MM.1S (cell line): Measurements from ENCODE around the gene TBL1XR1.

Experiments
- DNase-seq: peaks from one replicate; pipeline ENCODE4 v3.0.0-alpha.2; 2015
- H2AFZ ChIP-seq: fragments of 300-600 bp; sonication (generic); 2 replicates; pipeline ENCODE4 v1.6.0; 2016; ENCODE audit warnings: antibody characterized with exemption, low read length
- H3F3A ChIP-seq: fragments of 300-600 bp; sonication (generic); 2 replicates; pipeline ENCODE4 v1.6.1; 2016; ENCODE audit warnings: mild to moderate bottlenecking, antibody characterized with exemption, low read length, moderate library complexity, mixed read lengths; ENCODE audit not compliant: insufficient read depth
- H3K27ac ChIP-seq: fragments of 300-600 bp; sonication (generic); 2 replicates; pipeline ENCODE4 v1.5.1; 2016; ENCODE audit warnings: mild to moderate bottlenecking, low read length
- H3K27me3 ChIP-seq: fragments of 300-600 bp; sonication (generic); replicated peaks from 2 replicates; pipeline ENCODE4 v1.6.0; 2016; ENCODE audit warnings: low read length; ENCODE audit not compliant: insufficient read depth
- H3K36me3 ChIP-seq: fragments of 300-600 bp; sonication (generic); replicated peaks from 2 replicates; pipeline ENCODE4 v1.6.1; 2016; ENCODE audit warnings: mild to moderate bottlenecking, low read length, mixed read lengths; ENCODE audit not compliant: insufficient read depth
- H3K4me1 ChIP-seq: fragments of 300-600 bp; sonication (generic); 2 replicates; pipeline ENCODE4 v1.6.1; 2016; ENCODE audit warnings: low read length, mixed read lengths
- H3K4me2 ChIP-seq: fragments of 300-600 bp; sonication (generic); 2 replicates; pipeline ENCODE4 v1.6.0; 2016; ENCODE audit warnings: low read depth, low read length
- H3K4me3 ChIP-seq: fragments of 300-600 bp; sonication (generic); 2 replicates; pipeline ENCODE4 v1.5.1; 2016; ENCODE audit warnings: low read length, mixed read lengths
- H3K79me2 ChIP-seq: fragments of 300-600 bp; sonication (generic); 2 replicates; pipeline ENCODE4 v1.6.1; 2016; ENCODE audit warnings: mixed run types, low read length, mixed read lengths
- H3K9ac ChIP-seq: fragments of 300-600 bp; sonication (generic); 2 replicates; pipeline ENCODE4 v1.6.1; 2016; ENCODE audit warnings: low read length, mixed read lengths
- H3K9me2 ChIP-seq: fragments of 300-600 bp; sonication (generic); replicated peaks from 2 replicates; pipeline ENCODE4 v1.6.1; 2016; ENCODE audit warnings: mild to moderate bottlenecking, low read length, mixed read lengths; ENCODE audit not compliant: insufficient read depth
- H3K9me3 ChIP-seq: fragments of 300-600 bp; sonication (generic); replicated peaks from 2 replicates; pipeline ENCODE4 v1.6.1; 2016; ENCODE audit warnings: mild to moderate bottlenecking, low read length, mixed read lengths; ENCODE audit not compliant: insufficient read depth
- H4K20me1 ChIP-seq: fragments of 300-600 bp; sonication (generic); 2 replicates; pipeline ENCODE4 v1.6.1; 2016; ENCODE audit warnings: mild to moderate bottlenecking, low read length, moderate library complexity, mixed read lengths; ENCODE audit not compliant: insufficient read depth
- EZH2 ChIP-seq: fragments of 300-600 bp; sonication (generic); optimal IDR thresholded peaks from 2 replicates; pipeline ENCODE3; 2017; ENCODE audit warnings: low read depth, mild to moderate bottlenecking, antibody characterized with exemption, low read length, mixed read lengths
- EZH2phosphoT487 ChIP-seq: fragments of 300-600 bp; sonication (generic); IDR thresholded peaks from 2 replicates; pipeline ENCODE4 v1.6.1; 2018; ENCODE audit warnings: antibody characterized with exemption, low read length
- TF ChIP-seq, protein P1 (sequence below): fragments of 300-600 bp; sonication (generic); IDR thresholded peaks from 2 replicates; pipeline ENCODE4 v1.5.1; 2016; ENCODE audit warnings: antibody characterized with exemption, low read length, mixed read lengths

TBL1XR1 gene

DNA sequence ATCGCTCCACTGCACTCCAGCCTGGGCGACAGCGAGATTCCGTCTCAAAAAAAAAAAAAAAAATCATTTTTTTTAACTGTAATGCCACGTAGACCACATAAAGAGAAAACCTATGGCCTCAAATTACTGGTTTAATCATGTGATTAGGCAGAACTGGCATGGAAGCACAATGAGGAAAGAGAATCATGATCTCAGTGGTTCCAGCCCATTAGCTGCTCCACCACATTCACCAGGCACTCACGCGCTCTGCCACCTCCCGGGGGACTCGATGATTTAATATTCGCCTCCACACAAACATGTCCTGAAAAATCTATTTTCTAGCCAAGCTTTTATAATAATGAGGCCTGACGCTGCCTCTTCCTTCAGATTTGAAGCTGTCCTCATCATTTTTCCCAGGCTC lies 204.7 kb downstream of the TBL1XR1 start:
- DNase-seq: no peak
- H3K9ac ChIP-seq: no peak overlapping the region
- H3K36me3 ChIP-seq: no peaks in the 10 kb centered on the region
- H4K20me1 ChIP-seq: no peaks in the 10 kb centered on the region
- no peaks in the 10 kb centered on the region for H3K9me3 ChIP-seq
- no peaks in the 10 kb centered on the region for H3K27me3 ChIP-seq
- no peaks in the 10 kb centered on the region; the same call in 1 of the 2 replicates for H3F3A ChIP-seq
- no peaks in the 10 kb centered on the region for H3K4me1 ChIP-seq
- no peak overlapping the region for H3K27ac ChIP-seq
- H3K4me3 ChIP-seq: no peak overlapping the region
- TF ChIP-seq, protein P1, sequence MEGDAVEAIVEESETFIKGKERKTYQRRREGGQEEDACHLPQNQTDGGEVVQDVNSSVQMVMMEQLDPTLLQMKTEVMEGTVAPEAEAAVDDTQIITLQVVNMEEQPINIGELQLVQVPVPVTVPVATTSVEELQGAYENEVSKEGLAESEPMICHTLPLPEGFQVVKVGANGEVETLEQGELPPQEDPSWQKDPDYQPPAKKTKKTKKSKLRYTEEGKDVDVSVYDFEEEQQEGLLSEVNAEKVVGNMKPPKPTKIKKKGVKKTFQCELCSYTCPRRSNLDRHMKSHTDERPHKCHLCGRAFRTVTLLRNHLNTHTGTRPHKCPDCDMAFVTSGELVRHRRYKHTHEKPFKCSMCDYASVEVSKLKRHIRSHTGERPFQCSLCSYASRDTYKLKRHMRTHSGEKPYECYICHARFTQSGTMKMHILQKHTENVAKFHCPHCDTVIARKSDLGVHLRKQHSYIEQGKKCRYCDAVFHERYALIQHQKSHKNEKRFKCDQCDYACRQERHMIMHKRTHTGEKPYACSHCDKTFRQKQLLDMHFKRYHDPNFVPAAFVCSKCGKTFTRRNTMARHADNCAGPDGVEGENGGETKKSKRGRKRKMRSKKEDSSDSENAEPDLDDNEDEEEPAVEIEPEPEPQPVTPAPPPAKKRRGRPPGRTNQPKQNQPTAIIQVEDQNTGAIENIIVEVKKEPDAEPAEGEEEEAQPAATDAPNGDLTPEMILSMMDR: no peak
- no peak for TF ChIP-seq EZH2
- TF ChIP-seq EZH2phosphoT487: no peak
- H2AFZ ChIP-seq: no peak overlapping the region
- no peaks in the 10 kb centered on the region for H3K79me2 ChIP-seq
- H3K4me2 ChIP-seq: no peak overlapping the region
- H3K9me2 ChIP-seq: no peaks in the 10 kb centered on the region

DNA sequence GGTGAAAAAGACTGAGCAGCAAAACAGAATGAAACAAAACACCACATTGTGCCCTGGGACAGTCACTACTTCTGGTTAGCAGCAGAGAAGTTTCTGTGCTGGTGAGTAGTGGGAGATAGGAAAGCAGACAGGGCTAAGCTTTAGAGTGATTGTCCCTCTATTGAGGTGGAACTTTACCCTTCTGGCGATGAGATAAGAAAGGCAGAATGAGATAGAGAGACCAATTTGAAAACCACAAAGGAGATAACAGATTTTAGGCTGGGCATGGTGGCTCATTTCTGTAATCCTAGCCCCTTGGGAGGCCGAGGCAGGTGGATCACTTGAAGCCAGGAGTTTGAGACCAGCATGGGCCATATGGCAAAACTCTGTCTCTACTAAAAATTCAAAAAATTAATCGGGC lies 208.5 kb downstream of the TBL1XR1 start:
- Histone ChIP-seq H3K4me2 (no peak overlapping the region), H3K9ac (no peak overlapping the region), H4K20me1 (no peaks in the 10 kb centered on the region), H3K4me3 (no peak overlapping the region), H3K27me3 (no peaks in the 10 kb centered on the region), H3K36me3 (no peaks in the 10 kb centered on the region), H3K27ac (no peak overlapping the region), H3K9me2 (no peaks in the 10 kb centered on the region), H3K9me3 (no peaks in the 10 kb centered on the region), H2AFZ (no peak overlapping the region), H3F3A (no peaks in the 10 kb centered on the region), H3K4me1 (no peaks in the 10 kb centered on the region), H3K79me2 (no peaks in the 10 kb centered on the region)
- DNase-seq: no peak
- TF ChIP-seq EZH2phosphoT487 (no peak), EZH2 (no peak)
- TF ChIP-seq, protein P1: no peak

DNA sequence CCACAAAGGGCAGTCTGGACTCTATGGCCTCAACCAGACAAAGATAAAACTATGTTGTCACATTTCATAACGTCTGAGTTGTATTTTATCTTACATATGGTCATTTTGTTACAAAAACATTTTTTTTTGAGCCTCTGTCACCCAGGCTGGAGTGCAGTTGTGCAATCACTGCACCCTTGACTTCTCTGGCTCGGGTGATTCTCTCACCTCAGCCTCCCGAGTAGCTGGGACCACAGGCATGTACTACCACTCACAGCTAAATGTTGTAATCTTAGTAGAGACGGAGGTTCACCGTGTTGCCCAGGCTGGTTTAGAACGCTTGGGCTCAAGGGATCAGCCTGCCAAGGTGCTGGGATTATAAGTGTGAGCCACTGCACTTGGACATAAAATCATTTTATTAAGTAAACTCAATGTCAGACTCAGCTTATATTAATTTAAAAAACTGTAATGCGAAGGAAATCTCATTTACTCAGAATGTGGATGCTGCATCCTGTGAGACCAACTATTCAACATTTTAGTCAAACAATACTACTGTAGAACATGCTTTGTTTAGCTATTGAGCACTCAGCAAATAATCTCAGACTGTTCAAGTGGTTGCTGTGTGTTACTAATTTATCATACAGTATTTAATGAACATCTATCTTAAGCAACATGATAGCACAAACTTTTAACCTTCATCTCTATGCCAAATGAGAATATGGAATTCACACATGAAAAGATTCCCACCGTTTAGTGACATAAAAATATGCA lies 209.2 kb downstream of the TBL1XR1 start:
- no peaks in the 10 kb centered on the region for H3K79me2 ChIP-seq
- H3K36me3 ChIP-seq: no peaks in the 10 kb centered on the region
- TF ChIP-seq EZH2phosphoT487 (no peak), EZH2 (no peak)
- TF ChIP-seq, protein P1: no peak
- no peak overlapping the region for H3K27ac ChIP-seq
- H4K20me1 ChIP-seq: no peaks in the 10 kb centered on the region
- no peak overlapping the region for H3K4me2 ChIP-seq
- H3F3A ChIP-seq: no peaks in the 10 kb centered on the region
- H2AFZ ChIP-seq: no peak overlapping the region
- no peaks in the 10 kb centered on the region for H3K4me1 ChIP-seq
- no peak for DNase-seq
- H3K4me3 ChIP-seq: no peak overlapping the region
- no peak overlapping the region for H3K9ac ChIP-seq
- no peaks in the 10 kb centered on the region for H3K9me2 ChIP-seq
- no peaks in the 10 kb centered on the region for H3K9me3 ChIP-seq
- no peaks in the 10 kb centered on the region for H3K27me3 ChIP-seq
